ENCODE measurements around the gene NEURL1.
"Not testable (repeated sequence)": the region's sequence is repeated elsewhere in the genome, so short reads cannot be mapped to it uniquely, and the experiment has no call there.

The NEURL1 gene

DNA sequence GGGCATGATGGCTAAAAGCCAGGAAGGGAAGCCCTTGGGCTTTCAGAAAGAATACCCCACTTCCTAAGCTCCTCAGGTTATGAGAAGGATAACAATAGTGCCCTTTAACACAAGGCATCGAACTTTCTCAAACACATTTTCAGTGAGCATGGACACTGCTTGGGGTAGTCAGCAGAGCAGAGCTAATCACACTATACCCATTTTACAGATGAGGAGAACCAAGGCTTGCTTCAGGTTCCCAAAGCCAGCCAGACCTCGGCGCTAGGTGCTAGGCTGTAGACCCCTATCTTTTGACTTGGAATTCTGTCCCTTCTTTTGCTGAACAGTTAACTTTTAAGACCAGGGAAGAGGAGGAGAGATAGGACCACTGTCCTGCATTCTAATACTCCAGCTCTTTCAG lies 1.8 kb downstream of the NEURL1 start:
- DNase-seq: no peak

DNA sequence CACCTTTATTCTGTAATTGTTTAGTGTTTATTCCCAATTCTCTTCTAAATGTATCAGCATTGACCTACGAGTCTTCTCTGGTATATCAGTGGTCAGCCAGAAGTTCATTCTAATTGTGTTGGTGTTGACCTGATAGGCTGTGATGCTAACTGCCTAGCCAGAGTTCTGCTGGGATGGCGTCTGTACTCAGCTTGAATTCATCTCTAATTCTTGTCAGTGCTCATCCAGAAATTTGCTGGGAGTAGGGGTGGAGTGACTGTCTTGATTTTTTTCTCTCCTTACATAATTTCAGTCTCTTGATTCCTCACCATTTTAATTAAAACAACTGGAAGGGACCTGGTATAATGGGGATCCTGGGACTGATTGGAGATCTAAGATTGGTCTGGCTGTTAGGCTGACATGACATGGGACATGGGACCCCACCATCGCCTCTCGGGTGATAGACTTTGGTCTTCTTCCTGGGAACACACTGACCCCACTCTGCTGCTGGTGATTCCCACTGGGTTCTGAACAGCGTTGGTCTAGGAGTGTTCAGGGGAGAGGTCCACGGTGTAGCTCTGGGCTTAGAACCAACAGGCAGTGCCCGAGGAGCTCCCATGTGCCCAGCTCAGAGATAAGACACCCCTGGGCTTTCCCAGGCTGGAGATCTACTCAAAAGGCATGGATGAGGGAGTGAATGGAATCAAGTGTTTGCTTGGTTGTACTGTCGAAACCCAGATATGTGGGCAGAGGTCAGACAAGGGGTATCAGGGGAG lies 3.8 kb downstream of the NEURL1 start:
- DNase-seq: no peak

DNA sequence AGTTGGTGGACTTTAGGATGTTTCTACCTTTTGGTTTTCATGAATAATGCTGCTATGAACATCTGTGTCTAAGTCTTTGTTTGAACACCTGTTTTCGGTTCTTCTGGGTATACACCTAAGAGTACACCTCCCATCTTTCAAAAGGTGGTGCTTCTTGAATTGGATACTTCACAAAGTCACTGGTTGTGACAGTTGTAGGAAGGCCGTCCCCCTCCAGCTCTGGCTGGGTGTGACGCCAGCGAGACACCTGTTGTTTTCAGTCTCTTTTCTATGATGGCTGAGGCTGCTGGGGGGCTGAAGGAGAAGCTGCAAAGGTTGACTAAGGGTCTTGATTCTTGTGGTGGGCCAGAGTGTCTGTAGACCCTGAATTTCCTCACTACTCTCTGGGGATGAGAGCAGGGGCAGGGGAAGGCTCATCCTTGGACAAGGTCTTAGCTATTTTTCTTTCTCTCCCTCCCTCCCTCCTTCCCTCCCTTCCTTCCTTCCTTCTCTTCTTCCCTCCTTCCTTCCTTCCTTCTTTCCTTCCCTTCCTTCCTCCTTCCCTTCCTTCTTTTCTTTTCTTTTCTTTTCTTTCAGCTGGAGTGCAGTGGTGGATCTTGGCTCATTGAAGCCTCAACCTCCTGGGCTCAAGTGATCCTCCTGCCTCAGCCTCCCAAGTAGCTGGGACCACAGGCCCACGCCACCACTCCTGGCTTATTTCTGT lies 5.6 kb downstream of the NEURL1 start:
- no peak for DNase-seq

DNA sequence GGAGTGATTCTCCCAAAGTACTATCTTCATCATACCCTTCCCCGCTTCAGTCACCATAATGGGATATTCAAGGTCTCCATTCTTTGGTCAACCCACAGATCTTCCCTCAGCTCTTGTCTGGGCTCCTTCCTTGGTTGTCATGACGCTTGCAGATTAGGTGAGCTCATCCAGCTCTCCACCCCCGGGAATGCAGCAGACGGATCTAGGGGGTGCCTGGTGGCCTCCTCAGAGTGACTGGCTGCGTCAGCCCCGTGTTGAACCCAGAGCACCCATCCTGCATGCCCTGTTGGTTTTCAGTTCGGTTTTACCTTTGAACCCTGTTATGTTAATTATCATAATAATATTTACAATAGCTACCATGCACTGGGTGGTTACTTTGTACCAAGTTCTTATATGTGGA lies 6.4 kb downstream of the NEURL1 start:
- no peak for DNase-seq

DNA sequence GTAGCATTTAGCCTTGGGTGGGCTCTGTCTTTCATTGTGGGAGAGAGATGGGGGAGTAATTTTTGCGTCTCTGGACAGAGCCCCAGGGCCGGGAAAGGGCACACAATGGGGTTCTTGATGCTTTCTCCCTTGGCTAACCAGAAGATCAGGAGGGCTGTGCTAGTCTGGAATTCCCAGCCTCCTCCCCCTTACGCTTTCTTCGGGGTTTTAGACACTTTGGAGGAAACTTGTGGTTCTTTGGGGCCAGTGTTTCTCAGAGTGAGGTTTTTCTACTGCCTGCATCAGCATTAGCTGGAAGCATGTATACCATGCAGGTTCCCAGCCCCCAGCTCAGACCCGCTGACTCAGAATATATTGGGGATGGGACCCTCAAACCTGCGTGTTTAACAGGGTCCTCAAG lies 7.0 kb downstream of the NEURL1 start:
- DNase-seq: no peak

DNA sequence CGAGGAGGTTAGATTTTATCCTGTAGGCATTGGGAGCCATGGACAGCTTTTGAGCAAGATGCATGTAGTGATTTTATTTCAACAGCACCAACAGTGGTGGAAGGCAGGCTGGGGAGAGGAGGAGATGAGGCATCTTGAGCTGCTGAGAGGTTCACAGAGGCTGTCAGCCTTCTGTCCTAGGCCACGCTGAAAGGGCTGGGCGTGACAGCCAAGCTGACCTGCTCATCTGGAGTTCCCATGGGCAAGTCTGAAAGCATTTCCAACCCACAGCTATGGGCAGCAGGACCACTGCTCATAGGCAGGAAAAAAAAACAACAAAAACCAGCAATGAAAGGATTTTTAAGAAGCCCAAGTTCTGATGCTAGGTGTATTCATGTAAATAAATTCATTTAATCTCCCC lies 7.7 kb downstream of the NEURL1 start:
- no peak for DNase-seq

DNA sequence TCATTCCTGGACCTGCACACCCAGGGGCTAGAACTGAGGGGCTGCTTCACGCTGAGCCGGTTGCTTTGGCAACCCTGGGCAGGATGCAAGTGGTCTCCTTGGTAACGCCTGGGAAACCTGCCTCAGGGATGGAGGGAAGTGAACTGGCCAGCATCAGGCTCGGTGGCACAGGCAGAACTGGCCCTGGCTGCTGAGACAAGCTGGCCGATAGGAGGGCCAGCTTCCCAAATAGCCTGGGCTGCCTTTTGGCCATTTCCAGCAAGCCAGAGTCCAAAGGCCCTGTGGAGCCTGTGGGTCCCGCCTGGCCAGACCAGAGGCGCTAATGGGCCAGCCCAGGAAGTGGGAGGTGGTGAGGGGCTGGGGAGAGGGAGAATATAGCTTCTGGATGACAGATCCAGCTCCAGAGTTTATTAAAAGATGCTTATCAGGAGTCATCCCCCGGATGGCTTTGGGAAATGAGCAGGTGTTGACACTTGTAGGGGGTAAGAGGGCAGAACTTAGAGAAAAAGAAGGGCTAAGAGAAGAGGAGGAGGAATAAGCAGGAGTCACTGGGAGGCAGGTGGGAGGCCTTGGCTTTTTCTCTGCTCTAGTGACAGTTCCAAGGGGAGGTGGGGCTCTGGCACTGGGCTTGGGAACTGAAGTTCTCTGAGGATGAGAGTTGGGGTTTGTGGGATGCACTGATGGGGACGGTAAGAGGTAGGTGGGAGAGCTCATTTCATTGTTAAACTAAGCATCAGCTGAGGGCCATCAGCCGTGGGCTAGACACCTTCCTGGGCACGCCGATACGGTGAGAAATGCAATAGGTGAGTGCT lies 9.6 kb downstream of the NEURL1 start:
- no peak for DNase-seq

DNA sequence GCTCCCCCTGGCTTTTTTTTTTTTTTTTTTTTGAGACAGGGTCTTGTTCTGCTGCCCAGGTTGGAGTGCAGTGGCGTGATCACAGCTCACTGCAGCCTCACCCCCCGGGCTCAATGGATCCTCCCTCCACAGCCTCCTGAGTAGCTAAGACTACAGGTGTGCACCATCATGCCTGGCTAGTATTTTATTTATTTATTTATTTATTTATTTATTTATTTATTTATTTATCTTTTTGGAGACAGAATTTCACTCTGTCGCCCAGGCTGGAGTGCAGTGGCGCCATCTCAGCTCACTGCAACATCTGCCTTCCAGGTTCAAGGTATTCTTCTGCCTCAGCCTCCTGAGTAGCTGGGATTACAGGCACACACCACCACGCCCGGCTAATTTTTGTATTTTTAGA lies 10.3 kb downstream of the NEURL1 start:
- not testable (repeated sequence) for DNase-seq

DNA sequence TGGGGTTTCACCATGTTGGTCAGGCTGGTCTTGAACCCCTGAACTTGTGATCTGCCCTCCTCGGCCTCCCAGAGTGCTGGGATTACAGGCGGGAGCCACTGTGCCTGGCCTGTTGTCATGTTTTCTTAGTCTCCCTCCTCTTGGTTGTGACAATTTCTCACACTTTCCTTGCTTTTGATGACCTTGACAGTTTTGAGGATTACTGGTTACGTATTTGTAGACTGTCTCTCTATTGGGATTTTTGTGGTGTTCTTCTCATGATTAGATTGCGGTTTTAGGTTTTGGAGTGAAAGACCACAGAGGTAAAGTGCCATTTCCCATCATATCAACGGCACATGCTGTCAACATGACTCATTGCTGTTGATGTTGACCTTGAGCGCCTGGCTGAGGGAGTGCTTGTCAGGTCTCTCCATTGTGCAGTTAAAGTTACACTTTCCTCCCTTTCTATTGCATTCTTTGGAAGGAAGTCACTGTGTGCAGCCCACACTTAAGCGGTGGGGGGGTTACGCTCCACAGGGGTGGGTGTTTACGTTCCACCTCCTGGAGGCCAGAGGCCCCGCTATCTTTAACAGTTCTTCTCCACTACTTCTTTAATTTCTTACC lies 10.8 kb downstream of the NEURL1 start:
- peak; percentile 17 for DNase-seq

DNA sequence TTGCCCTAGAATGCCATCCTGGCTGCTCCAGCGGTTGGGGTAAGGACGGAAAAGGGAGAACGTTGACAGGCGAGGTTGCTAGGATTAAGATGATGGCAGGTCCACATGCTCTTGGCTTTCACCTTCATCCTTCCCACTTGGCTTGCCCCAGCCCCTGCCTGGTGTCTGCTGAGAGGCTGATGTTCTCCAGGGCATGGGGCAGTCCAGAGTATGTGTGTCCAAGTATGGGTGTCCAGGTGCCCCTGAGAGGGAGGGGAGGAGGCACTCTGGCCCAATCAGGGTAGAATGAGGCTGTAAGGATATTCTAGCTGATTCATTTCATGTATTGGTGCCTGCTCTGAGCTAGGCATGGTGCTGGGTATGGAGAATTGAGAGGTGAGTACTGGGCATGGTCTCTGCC lies 12.6 kb downstream of the NEURL1 start:
- no peak for DNase-seq

DNA sequence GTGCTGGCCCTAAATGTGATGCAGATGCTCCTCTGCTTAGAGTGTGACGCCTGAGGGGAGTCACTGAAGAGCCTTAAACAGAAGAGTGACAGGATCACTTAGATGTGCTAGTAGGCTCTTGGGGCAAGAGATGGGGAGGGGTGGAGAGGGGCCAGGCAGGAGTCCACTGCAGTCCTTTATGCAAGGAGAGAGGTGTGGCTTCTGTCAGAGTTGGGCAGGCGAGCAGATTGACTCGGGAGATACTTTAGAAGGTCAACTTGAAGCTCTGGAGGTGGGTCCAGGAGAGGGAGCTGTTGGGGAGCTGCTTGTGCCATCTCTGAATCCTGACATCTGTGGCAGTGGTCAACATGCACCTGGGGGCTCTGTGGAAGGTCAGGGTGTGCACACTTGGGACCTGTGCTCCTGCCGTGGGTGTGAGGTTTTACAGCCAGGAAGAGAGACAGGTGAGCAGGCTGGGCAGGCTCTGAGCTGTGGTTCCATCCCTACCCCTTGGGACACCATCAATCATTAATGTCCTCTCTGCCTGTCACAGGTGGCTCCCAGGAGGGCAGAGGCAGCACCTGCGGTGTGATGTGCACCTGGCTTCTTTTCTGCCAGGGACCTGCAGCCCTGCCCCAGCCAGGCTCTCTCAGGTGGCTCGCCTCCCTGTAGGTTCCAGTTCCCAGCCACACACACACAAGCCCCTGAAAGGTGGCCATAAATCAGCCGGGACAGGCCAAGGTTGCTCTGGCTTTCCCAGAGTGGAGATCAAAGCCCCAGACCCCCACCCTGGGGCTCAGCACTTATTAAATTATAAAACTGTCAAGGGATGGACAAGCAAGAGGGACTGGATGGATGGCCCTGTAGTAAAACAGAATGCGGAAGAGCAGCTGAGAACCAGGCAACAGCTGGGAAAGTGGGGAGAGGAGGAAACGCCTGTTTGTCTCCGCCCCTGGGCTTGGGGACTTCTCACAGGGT lies 14.0 kb downstream of the NEURL1 start:
- DNase-seq: no peak

DNA sequence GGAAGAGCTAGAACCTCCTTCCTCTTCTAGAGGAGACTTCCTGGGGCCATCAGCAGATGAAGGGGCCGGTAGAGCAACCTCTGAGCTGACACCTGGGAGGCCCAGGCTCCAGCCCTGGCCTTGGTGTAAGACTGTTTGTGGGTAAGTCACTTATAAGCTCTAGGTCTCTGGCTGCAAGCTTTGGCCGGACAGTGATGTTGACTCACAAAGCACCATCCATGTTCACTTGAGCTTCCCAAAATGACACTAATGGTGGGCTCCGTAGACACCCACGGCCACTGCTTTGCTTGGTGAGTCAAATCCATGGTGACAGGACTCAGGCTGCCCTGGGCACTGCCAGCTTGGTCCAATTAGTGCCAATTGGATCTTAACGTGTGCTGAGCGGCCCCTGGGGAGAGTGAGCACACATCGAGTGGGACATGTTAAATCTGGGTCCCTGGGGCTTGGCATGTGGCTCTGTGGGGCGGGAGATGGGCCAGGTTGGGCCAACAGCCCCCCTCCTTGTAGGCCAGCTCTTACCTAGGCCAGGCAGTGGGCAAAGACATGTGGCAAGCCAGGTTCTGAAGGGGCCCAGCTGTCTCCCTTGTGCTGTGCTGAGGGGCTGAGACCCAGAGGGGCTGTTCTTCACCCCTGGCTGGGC lies 16.7 kb downstream of the NEURL1 start:
- no peak for DNase-seq

DNA sequence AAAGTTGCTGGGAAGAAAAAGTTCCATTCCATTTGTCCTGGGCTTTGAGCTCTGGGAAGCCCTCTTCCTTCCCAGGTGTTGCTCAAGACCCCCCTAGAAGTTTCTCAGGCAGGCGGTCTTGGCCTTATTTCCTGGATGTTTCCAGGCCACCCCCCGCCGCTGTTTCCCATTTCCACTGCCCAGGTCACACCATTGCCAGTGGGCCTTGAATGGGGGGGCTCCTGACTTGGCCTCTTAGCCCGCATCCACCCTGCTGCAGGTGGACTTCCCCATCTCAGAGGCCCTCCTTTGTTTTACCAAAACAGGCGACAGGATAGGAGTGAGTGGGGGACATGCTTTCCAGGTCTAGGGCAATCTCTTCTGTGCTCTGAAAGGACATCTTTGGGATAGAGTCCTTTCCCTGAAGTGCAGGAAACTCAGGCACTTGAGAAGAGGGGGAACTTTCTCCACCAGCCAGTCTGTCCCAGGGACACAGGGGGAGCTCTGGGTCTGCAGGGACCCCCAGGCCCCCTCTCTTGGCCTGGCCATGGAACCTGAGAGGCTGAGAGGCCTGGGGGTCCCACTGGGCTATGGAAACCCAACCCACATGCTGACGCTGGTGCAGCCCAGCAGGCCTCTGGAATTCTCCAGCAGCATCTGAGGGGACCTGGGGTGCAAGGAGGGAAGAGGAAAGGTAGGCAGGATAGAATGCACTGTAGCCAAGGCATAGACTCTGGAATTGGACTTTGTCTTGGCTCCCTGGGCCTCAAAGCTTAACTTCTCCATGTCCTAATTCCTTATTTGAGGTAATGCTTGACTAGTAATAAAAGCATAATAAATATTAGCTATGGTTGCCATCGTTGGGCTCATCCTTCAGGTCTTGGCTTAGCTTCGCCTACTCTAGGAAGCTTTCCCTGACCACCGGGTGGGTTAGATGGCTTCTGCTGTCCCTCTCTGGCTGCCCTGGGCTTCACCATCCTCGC lies 17.6 kb downstream of the NEURL1 start:
- no peak for DNase-seq

DNA sequence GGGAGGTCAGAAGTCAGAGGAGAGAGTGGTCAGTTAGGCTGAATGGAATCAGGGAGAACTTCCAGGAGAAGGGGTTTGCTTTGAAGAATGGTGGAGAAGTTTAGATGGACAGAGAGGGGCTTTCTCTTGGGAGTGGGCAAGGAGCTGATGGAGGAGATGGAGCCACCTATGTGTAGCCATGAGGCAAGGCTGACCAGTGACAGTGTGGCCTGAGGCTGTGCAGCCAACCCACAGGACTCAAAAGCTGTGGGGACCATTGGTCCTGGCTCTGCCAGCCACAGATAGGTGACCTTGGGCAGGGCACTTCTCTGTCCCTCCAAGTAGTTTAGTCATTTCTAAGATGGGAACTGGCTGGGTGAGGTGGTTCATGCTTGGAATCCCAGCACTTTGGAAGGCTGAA lies 18.7 kb downstream of the NEURL1 start:
- DNase-seq: no peak

DNA sequence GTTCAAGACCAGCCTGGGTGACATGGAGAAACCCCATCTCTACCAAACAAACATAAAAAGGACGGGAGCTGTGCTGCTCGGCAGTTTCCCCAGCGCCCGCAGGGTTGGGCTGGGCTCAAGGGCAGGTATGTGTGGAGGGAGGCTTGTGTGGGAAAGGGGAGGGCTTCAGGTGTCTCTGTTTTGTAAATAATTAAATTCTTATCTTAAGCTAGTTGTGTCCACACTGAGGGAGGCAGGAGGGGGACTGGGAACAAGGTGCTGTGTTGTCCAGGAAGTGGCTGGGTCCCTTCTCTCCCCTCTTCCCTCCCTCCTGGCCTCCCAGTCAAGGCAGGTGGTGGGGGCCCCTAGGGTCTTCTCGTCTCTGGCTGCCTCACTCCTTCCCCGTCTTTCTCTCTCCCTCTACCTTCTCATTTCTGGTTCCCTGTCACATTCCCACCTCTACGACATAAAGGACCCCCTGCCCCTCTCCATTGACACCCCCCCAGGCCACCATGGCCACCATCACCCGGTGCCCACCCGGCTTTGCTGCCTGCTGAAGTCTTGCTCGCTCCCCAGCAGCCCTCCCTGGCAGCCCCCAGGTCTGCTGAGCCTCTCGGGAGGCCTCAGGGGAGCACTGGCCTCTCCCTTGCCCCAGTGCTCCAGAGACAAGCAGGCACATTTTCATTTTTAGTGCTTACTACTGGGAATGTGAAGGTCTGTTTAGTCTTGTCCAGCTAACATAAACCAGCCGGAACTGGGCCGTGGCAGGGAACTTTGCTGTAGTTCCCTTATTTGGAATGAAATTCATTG lies 19.3 kb downstream of the NEURL1 start:
- DNase-seq: no peak

DNA sequence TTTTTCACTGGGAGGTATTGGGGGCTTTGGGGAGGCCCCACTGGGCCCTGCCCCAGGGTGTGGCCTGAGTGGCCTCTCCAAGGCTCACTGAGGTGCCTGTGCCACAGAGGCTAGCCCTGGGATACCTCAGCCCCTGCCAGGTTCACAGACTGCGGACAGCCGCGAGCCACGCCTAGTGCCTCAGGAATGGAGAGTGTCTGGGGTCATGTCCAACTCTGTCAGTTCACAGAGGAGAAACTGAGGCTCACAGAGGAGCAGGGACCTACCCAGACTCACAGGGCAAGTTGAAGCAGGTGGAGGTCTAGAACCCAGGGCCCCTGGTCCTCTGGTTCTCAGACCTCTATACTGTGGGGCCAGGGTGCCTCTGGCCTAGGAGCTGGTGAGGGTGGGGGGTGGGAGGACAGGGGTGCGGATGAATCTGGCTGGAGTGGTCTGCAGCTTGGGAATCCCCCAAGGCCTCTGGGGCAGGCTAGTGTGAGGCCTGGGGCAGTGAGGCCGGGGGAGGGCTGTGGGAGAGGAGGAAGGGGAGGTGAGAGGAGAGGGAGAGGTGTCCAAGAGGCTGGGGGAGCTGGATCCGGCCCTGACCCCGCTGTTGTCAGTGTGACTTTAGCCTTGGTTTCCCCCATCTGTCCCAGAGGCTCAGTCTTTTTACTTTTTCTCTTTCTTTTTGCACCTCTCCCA lies 20.0 kb downstream of the NEURL1 start:
- DNase-seq: no peak

DNA sequence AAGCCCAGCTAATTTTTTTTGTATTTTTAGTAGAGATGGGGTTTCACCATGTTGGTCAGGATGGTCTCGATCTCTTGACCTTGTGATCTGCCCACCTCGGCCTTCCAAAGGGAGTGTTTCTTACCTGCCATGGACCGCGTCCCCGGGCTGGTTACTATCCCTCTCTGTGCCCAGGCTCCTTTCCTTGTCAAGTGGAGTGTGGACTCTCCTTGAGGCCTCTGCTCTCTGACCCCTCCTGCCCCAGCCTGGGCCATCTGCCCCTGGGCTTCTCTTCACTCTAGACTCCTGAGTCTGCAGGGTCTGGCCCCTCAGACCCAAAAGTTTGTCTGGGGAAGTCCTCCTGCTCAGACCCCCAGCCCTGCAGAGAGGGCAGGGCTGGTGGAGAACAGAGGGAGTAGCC lies 20.7 kb downstream of the NEURL1 start:
- no peak for DNase-seq

DNA sequence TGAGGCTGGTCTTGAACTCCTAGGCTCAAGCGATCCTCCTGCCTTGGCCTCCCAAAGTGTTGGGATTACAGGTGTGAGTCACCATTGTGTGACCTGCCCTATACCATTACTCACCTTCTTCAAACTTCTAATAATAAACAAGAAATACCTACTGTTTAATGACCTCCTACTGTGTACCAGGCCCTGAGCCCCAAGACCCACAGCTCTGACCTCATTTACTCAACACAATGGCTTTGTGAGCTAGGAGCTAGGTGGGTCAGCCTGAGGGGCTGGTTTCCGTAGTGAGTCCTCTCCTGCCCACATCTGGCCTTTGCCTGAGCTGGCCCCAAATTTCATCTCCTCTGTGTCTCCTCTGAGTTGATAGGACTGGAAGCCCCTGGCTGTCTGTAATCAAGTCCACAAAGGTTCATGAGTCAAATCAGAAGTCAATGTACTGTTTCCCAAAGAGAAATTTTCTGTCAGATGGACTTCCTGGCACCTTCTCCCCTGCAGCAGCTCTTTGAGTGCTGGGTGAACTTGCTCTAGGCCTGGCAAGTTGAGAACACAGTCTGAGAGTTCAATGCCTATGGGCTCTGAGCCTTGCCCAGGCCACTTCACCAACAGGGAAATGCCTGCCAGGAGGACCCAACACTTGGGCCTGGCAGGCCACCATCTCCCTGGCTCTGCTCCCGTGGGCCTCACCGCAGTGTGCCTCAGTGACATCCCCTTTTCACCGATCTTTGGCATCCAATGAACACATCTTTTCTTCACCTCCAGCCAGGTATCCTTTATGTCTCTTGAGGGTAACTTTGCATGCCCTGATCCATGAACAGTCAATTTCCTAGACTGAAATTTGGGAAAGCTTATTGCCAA lies 24.0 kb downstream of the NEURL1 start:
- no peak for DNase-seq

Data from activated CD4-positive, alpha-beta T cell treated with anti-CD3 and anti-CD28 coated beads, Interleukin-2, amount 50 U/mL, for 1 hour (primary cell).